H1 (cell line): ENCODE data around the gene SPOPL. TPM values are rescaled to one million over a fixed set of nuclear protein-coding genes. Genes with fewer than 3 reads are reported as not detected.
A peak's percentile ranks its signal among the peaks of the same experiment; 100 is the strongest.

ENCODE experiments used
- CTCF ChIA-PET: fragments of 300-600 bp; sonication (Branson Sonifier 250); formaldehyde crosslinking; loops from one replicate; lab custom pipeline; 2021; ENCODE audit not compliant: partially characterized antibody; lab: Charles Lee
- POLR2A ChIA-PET: fragments of 300-600 bp; sonication (Branson Sonifier 250); formaldehyde crosslinking; loops from one replicate; lab custom pipeline; 2021; ENCODE audit warnings: inconsistent platforms; ENCODE audit not compliant: partially characterized antibody; lab: Charles Lee
- DNase-seq, 2 experiments: peaks; one replicate each; pipeline versions ENCODE4 v3.0.0 to v3.0.0-alpha.2; 2010 to 2022; ENCODE audit warnings: low spot score in 2 of 2, low read depth in 1 of 2, mixed read lengths in 1 of 2
- FAIRE-seq: peaks from 2 replicates; lab custom pipeline; 2011; peaks lifted over from hg19 to GRCh38; lab: Jason Lieb, UNC
- H2AFZ ChIP-seq: 2 replicates; pipeline ENCODE4 v1.8.1; 2012; ENCODE audit warnings: low read length, inconsistent platforms
- H2AK5ac ChIP-seq: 2 replicates; pipeline ENCODE4 v1.6.1; 2013; ENCODE audit warnings: low read depth, low read length
- H2BK120ac ChIP-seq: replicated peaks from 2 replicates; pipeline ENCODE3; 2013; ENCODE audit warnings: low read depth, low read length, inconsistent platforms
- H2BK12ac ChIP-seq: 2 replicates; pipeline ENCODE4 v1.6.1; 2013; ENCODE audit warnings: low read depth, low read length
- H2BK15ac ChIP-seq: 2 replicates; pipeline ENCODE4 v1.6.1; 2013; ENCODE audit warnings: low read length
- H2BK20ac ChIP-seq: 2 replicates; pipeline ENCODE4 v1.6.1; 2013; ENCODE audit warnings: low read length
- H2BK5ac ChIP-seq: 2 replicates; pipeline ENCODE4 v1.6.1; 2013; ENCODE audit warnings: low read depth, low read length
- H3K14ac ChIP-seq: 2 replicates; pipeline ENCODE4 v1.6.1; 2013; ENCODE audit warnings: inconsistent platforms; ENCODE audit not compliant: insufficient read length
- H3K18ac ChIP-seq: 2 replicates; pipeline ENCODE4 v1.6.1; 2013; ENCODE audit warnings: low read length; ENCODE audit errors: extremely low read depth
- H3K23ac ChIP-seq: 2 replicates; pipeline ENCODE4 v1.6.1; 2013; ENCODE audit warnings: inconsistent platforms; ENCODE audit not compliant: insufficient read length
- H3K23me2 ChIP-seq: 2 replicates; pipeline ENCODE4 v1.6.1; 2013; ENCODE audit warnings: low read depth, low read length
- H3K27ac ChIP-seq: 2 replicates; pipeline ENCODE4 v1.6.1; 2011; ENCODE audit warnings: low read depth, low read length, inconsistent platforms
- H3K27me3 ChIP-seq, 4 experiments: replicated peaks in 1 of 4; 1 replicate in 1 of 4; 2 replicates in 3 of 4; pipeline versions ENCODE4 v1.6.1 to v1.8.1; 2011 to 2013; ENCODE audit warnings: low read length in 3 of 4, mild to moderate bottlenecking in 3 of 4, inconsistent platforms in 2 of 4, mixed read lengths in 2 of 4, moderate library complexity in 1 of 4; ENCODE audit not compliant: control insufficient read depth in 3 of 4, insufficient read depth in 3 of 4; ENCODE audit errors: extremely low read depth in 1 of 4
- H3K36me3 ChIP-seq, 4 experiments: 2 replicates each; pipeline versions ENCODE4 v1.6.1 to v1.8.1; 2011 to 2013; ENCODE audit warnings: mild to moderate bottlenecking in 4 of 4, low read length in 3 of 4, moderate library complexity in 2 of 4, control low read depth in 1 of 4, inconsistent platforms in 1 of 4; ENCODE audit not compliant: insufficient read depth in 4 of 4, control insufficient read depth in 2 of 4
- H3K4ac ChIP-seq: replicated peaks from 2 replicates; pipeline ENCODE3; 2013; ENCODE audit warnings: low read length, low read depth, mixed read lengths, inconsistent platforms; ENCODE audit not compliant: insufficient read length
- H3K4me1 ChIP-seq, 4 experiments: replicated peaks in 1 of 4; 1 replicate in 1 of 4; 2 replicates in 3 of 4; pipeline versions ENCODE4 v1.6.1 to v1.8.1; 2011 to 2013; ENCODE audit warnings: low read length in 3 of 4, inconsistent platforms in 2 of 4, mixed read lengths in 1 of 4; ENCODE audit not compliant: insufficient read depth in 4 of 4, control insufficient read depth in 3 of 4
- H3K4me2 ChIP-seq, 2 experiments: 2 replicates each; pipeline versions ENCODE4 v1.6.1 to v1.8.1; 2011 to 2013; ENCODE audit warnings: low read depth in 2 of 2, low read length in 2 of 2, control low read depth in 1 of 2, inconsistent platforms in 1 of 2, mild to moderate bottlenecking in 1 of 2; ENCODE audit not compliant: insufficient read depth in 1 of 2
- H3K4me3 ChIP-seq, 4 experiments: fragments of 200-600, 300-600 bp in 1 of 4; sonication (generic), shearing (Covaris generic), sonication (Bioruptor Twin) in 1 of 4; 2 replicates each; pipeline versions ENCODE4 v1.5.1 to v1.8.1; 2011 to 2016; ENCODE audit warnings: low read length in 4 of 4, low read depth in 3 of 4, control low read depth in 2 of 4, inconsistent platforms in 2 of 4, mild to moderate bottlenecking in 2 of 4, mixed read lengths in 1 of 4, moderate library complexity in 1 of 4; ENCODE audit not compliant: insufficient read depth in 2 of 4; ENCODE audit errors: extremely low read depth in 1 of 4
- H3K56ac ChIP-seq: replicated peaks from 2 replicates; pipeline ENCODE3; 2013; ENCODE audit warnings: low read depth, mild to moderate bottlenecking, mixed read lengths, low read length, inconsistent platforms; ENCODE audit not compliant: insufficient read length
- H3K79me1 ChIP-seq: 2 replicates; pipeline ENCODE4 v1.6.1; 2013; ENCODE audit warnings: low read depth, low read length, control low read depth
- H3K79me2 ChIP-seq, 2 experiments: 2 replicates each; pipeline versions ENCODE4 v1.6.1 to v1.8.1; 2012 to 2013; ENCODE audit warnings: low read length in 2 of 2, mild to moderate bottlenecking in 2 of 2, inconsistent platforms in 1 of 2; ENCODE audit not compliant: insufficient read depth in 2 of 2, control insufficient read depth in 1 of 2
- H3K9ac ChIP-seq, 4 experiments: replicated peaks in 1 of 4; 1 replicate in 1 of 4; 2 replicates in 3 of 4; pipeline versions ENCODE4 v1.6.1 to v1.8.1; 2011 to 2013; ENCODE audit warnings: low read depth in 3 of 4, low read length in 3 of 4, control low read depth in 2 of 4, mild to moderate bottlenecking in 2 of 4, moderate library complexity in 2 of 4, inconsistent platforms in 1 of 4; ENCODE audit errors: extremely low read depth in 1 of 4
- H3K9me3 ChIP-seq, 2 experiments: 2 replicates each; pipeline versions ENCODE4 v1.6.1 to v1.8.1; 2012 to 2013; ENCODE audit warnings: mild to moderate bottlenecking in 2 of 2, moderate library complexity in 2 of 2, control low read depth in 1 of 2, inconsistent platforms in 1 of 2, low read depth in 1 of 2, low read length in 1 of 2, mixed read lengths in 1 of 2; ENCODE audit not compliant: insufficient read depth in 2 of 2
- H4K20me1 ChIP-seq, 2 experiments: replicated peaks in 1 of 2; 2 replicates each; pipeline versions ENCODE3 to v1.8.1; 2011 to 2013; ENCODE audit warnings: inconsistent platforms in 2 of 2, low read length in 2 of 2, mild to moderate bottlenecking in 1 of 2; ENCODE audit not compliant: insufficient read depth in 2 of 2, control insufficient read depth in 1 of 2
- H4K5ac ChIP-seq: 2 replicates; pipeline ENCODE4 v1.6.1; 2013; ENCODE audit warnings: low read length, low read depth, mixed read lengths, inconsistent platforms; ENCODE audit not compliant: insufficient read length
- H4K8ac ChIP-seq: 2 replicates; pipeline ENCODE4 v1.8.0; 2013; ENCODE audit warnings: mild to moderate bottlenecking, moderate library complexity, low read length, inconsistent platforms; ENCODE audit not compliant: insufficient read depth; ENCODE audit errors: extremely low read depth
- H4K91ac ChIP-seq: replicated peaks from 2 replicates; pipeline ENCODE3; 2013; ENCODE audit warnings: low read length, mixed read lengths, inconsistent platforms; ENCODE audit not compliant: insufficient read length
- CBX8 ChIP-seq: fragments of 300-800, 300-1000 bp; sonication (generic); IDR thresholded peaks from 2 replicates; pipeline ENCODE4 v1.7.1; 2016; ENCODE audit warnings: low read depth, low read length, borderline replicate concordance
- CEBPB ChIP-seq: IDR thresholded peaks from 2 replicates; pipeline ENCODE4 v1.6.1; 2012; ENCODE audit warnings: low read depth, low read length
- CHD2 ChIP-seq: IDR thresholded peaks from 2 replicates; pipeline ENCODE4 v1.6.1; 2012; ENCODE audit warnings: low read length, improper control_type of control experiment
- HDAC6 ChIP-seq: IDR thresholded peaks from one replicate; pipeline ENCODE4 v1.7.1; 2012; ENCODE audit warnings: low read depth, mild to moderate bottlenecking, inconsistent platforms, low read length, moderate library complexity
- JUN ChIP-seq: IDR thresholded peaks from 2 replicates; pipeline ENCODE4 v1.6.1; 2011; ENCODE audit warnings: low read depth, mild to moderate bottlenecking, improper control_type of control experiment, low read length
- NRF1 ChIP-seq: IDR thresholded peaks from 2 replicates; pipeline ENCODE4 v1.6.1; 2011; ENCODE audit warnings: mild to moderate bottlenecking, low read depth, low read length, improper control_type of control experiment
- POU5F1 ChIP-seq: IDR thresholded peaks from 2 replicates; pipeline ENCODE4 v1.6.1; 2011; ENCODE audit warnings: low read depth, mild to moderate bottlenecking, low read length, moderate library complexity
- RBBP5 ChIP-seq: IDR thresholded peaks from 2 replicates; pipeline ENCODE4 v1.7.1; 2012; ENCODE audit warnings: low read depth, mild to moderate bottlenecking, inconsistent platforms, low read length, moderate library complexity, borderline replicate concordance
- RFX5 ChIP-seq: IDR thresholded peaks from 2 replicates; pipeline ENCODE4 v1.6.1; 2011; ENCODE audit warnings: low read depth, low read length, improper control_type of control experiment, borderline replicate concordance
- RNF2 ChIP-seq: fragments of 200-900, 300-1000 bp; sonication (generic); IDR thresholded peaks from 2 replicates; pipeline ENCODE4 v1.7.1; 2016; ENCODE audit warnings: borderline replicate concordance, low read depth, mild to moderate bottlenecking, antibody characterized with exemption, low read length; ENCODE audit not compliant: poor library complexity, severe bottlenecking; ENCODE audit errors: missing control alignments
- SIRT6 ChIP-seq: IDR thresholded peaks from one replicate; pipeline ENCODE4 v1.7.1; 2012; ENCODE audit warnings: low read length, inconsistent platforms
- SP2 ChIP-seq: IDR thresholded peaks from 2 replicates; pipeline ENCODE4 v1.6.1; 2012; ENCODE audit warnings: mild to moderate bottlenecking, low read length, inconsistent platforms
- SP4 ChIP-seq: IDR thresholded peaks from 2 replicates; pipeline ENCODE4 v1.6.1; 2012; ENCODE audit warnings: low read length, inconsistent platforms
- TAF7 ChIP-seq: optimal IDR thresholded peaks from 2 replicates; pipeline ENCODE3; 2011; ENCODE audit warnings: low read depth, mild to moderate bottlenecking, inconsistent platforms, low read length, moderate library complexity, borderline replicate concordance
- ZNF274 ChIP-seq: IDR thresholded peaks from 2 replicates; pipeline ENCODE4 v1.7.0; 2012; ENCODE audit warnings: low read length, borderline replicate concordance; ENCODE audit errors: extremely low read depth
- WGBS, 2 experiments: shearing (Covaris generic) in 1 of 2; methylation state at CpG; one replicate each; pipeline versions ENCODE4 v1.1.6 to v1.1.7; 2013 to 2015; ENCODE audit warnings: low lambda C conversion rate in 2 of 2, mixed read lengths in 2 of 2, inconsistent platforms in 1 of 2, low coverage in 1 of 2, missing lambda C conversion rate in 1 of 2; ENCODE audit not compliant: insufficient replicate concordance in 2 of 2, insufficient coverage in 1 of 2, insufficient read length in 1 of 2; ENCODE audit errors: extremely low coverage in 1 of 2, missing lambda C conversion rate in 1 of 2; 5-methylcytosine and 5-hydroxymethylcytosine counted together
- polyA plus RNA-seq, 7 experiments: library from polyadenylated mRNA; depleted of rRNA in 3 of 7; stranded (reverse) in 5 of 7; unstranded in 2 of 7; fragments of >200 nt in 5 of 7; fragments of 200-250 nt in 2 of 7; gene quantifications; 1 replicate in 5 of 7; 2 replicates in 1 of 7; 4 replicates in 1 of 7; pipeline versions ENCODE4 v1.2.1 to v1.2.3, GENCODE V29; 2011 to 2013; ENCODE audit warnings: missing spikeins in 2 of 7, mixed read lengths in 2 of 7
- total RNA-seq: library from RNA; stranded (reverse); fragmentation: NEBNext Ultra II Directional; extraction: Animal tissue kit (Norgen Biotek cat#: 25700); gene quantifications from 2 replicates; pipeline ENCODE4 v1.2.1, GENCODE V29; 2021

SPOPL gene
- total and polyA plus RNA-seq, 2 of the 8 experiments (the other 6 are each of a cell fraction or from before 2014, with no cell fraction given), result 1.9 to 14.5 TPM

- Histone ChIP-seq H3K36me3 (no peaks in the 10 kb centered on the region), H2BK120ac (no peak overlapping the region), H2BK20ac (no peak overlapping the region), H3K4me2 (peak overlapping the region; percentile 73 to 97), H2AFZ (no peak overlapping the region), H2AK5ac (no peak overlapping the region), H3K4me3 (peak overlapping the region; percentile 77 to 89 (median 86); a peak in 7 of 8 replicates), H4K5ac (no peak overlapping the region), H3K4me1 (peaks cover 0 to 11% (median 2%) of the 10 kb centered on the region in 4 experiments; a peak in 5 of 7 replicates), H3K79me2 (peaks cover 3 to 55% of the 10 kb centered on the region in 2 experiments; a peak in 3 of 4 replicates), H2BK15ac (no peak overlapping the region), H4K8ac (no peak overlapping the region), H3K23ac (no peak overlapping the region), H3K23me2 (peaks cover 7% of the 10 kb centered on the region), H4K91ac (no peak overlapping the region), H3K14ac (no peak overlapping the region), H3K9ac (peak overlapping the region in 2 of 4 experiments; percentile 34 to 69; a peak in 2 of 7 replicates), H3K79me1 (no peaks in the 10 kb centered on the region; the same call in 1 of the 2 replicates), H2BK12ac (no peak overlapping the region), H3K18ac (no peak overlapping the region), H3K9me3 (no peaks in the 10 kb centered on the region), H3K27ac (no peak overlapping the region), H2BK5ac (no peak overlapping the region), H4K20me1 (peaks cover 4 to 6% of the 10 kb centered on the region in 2 experiments), H3K27me3 (no peaks in the 10 kb centered on the region; a peak in 1 of 7 replicates), H3K56ac (no peak overlapping the region), H3K4ac (no peak overlapping the region)
- ChIA-PET POLR2A (interaction anchor here (0.8 to 1.8 kb wide), 4 partner anchors 8 to 26 kb away, joined by 3 to 8 read pairs (median 6); no protein-coding TSS in a partner anchor), CTCF (interaction anchor here (0.7 kb wide), 1 partner anchor 20 kb away, joined by 3 read pairs; no protein-coding TSS in a partner anchor)
- FAIRE-seq (no peak), DNase-seq (no peak)
- WGBS, 2 experiments, result 50% methylated on average over 2 of the region's 2 CpGs; no CpG with 5 or more reads in 1 of the 2 experiments
- no peak for TF ChIP-seq SP4
- TF ChIP-seq NRF1, result no peak
- TF ChIP-seq CEBPB, result no peak
- no peak for TF ChIP-seq CBX8
- no peak for TF ChIP-seq RFX5
- no peak for TF ChIP-seq CHD2
- TF ChIP-seq POU5F1, result no peak
- TF ChIP-seq JUN, result no peak
- no peak for TF ChIP-seq ZNF274
- TF ChIP-seq SIRT6, result no peak
- TF ChIP-seq HDAC6, result no peak
- no peak for TF ChIP-seq RBBP5
- TF ChIP-seq TAF7, result no peak
- no peak for TF ChIP-seq SP2
- TF ChIP-seq RNF2, result no peak
Observed at GRCh38 chr2:138503087-138503442, 1.5 kb downstream of the SPOPL start.
